ENCODE data around the gene CREB1.
"Not testable (repeated sequence)": the region's sequence is repeated elsewhere in the genome, so short reads cannot be mapped to it uniquely, and the experiment has no call there.

CREB1 gene

GRCh38 chr2:207492461-207492860 lies 37.3 kb upstream of the CREB1 start:
- H3K27ac ChIP-seq (ENCODE audit: extremely low read depth, low read depth, low read length) = no peak overlapping the region
- POLR2A ChIA-PET = interaction anchor here (0.8 kb wide), 1 partner anchor 219 kb away, joined by 3 read pairs; no protein-coding TSS in a partner anchor
- no peaks in the 10 kb centered on the region for H3K9me3 ChIP-seq (ENCODE audit: control insufficient read depth, insufficient read depth, low read depth, low read length)
- TF ChIP-seq ZNF530 (tag by site-specific recombination; IDR thresholded peaks at IDR 0.05; ENCODE audit: low read depth) = no peak
- peak; percentile 48; the same call in 1 of the 2 replicates for TF ChIP-seq ZBTB6 (tag by site-specific recombination; IDR thresholded peaks at IDR 0.05)
- TF ChIP-seq FEZF1 (tag by site-specific recombination; IDR thresholded peaks at IDR 0.05) = 0 out of 2 replicates have a peak, but pooled peaks have one; percentile 24
- 0 out of 2 replicates have a peak, but pooled peaks have one; percentile 18 for TF ChIP-seq WT1 (tag by site-specific recombination; IDR thresholded peaks at IDR 0.05)
- no peaks in the 10 kb centered on the region for H3K4me1 ChIP-seq (ENCODE audit: control insufficient read depth, insufficient read depth, low read length)
- CTCF ChIA-PET = no interaction called here
- H3K36me3 ChIP-seq (ENCODE audit: control insufficient read depth in 2 of 2, insufficient read depth in 1 of 2, low read length in 2 of 2) = no peaks in the 10 kb centered on the region
- H3K4me3 ChIP-seq (ENCODE audit: low read depth, low read length) = no peak overlapping the region

GRCh38 chr2:207494137-207494536 lies 35.6 kb upstream of the CREB1 start:
- no peak for TF ChIP-seq ZNF350 (tag by site-specific recombination; IDR thresholded peaks at IDR 0.05)
- no peak for TF ChIP-seq ZBTB10 (tag by site-specific recombination; IDR thresholded peaks at IDR 0.05)
- TF ChIP-seq PRDM10 (tag by site-specific recombination; IDR thresholded peaks at IDR 0.05) = no peak
- TF ChIP-seq KLF1 (tag by site-specific recombination; IDR thresholded peaks at IDR 0.05) = no peak
- no peak for TF ChIP-seq ZNF510 (tag by site-specific recombination; IDR thresholded peaks at IDR 0.05; ENCODE audit: insufficient replicate concordance)
- no peak for TF ChIP-seq ELK4 (IDR thresholded peaks at IDR 0.05; ENCODE audit: borderline replicate concordance, low read depth, low read length)
- no peak for TF ChIP-seq ZNF621 (tag by site-specific recombination; IDR thresholded peaks at IDR 0.05)
- TF ChIP-seq INSM2 (tag by site-specific recombination; IDR thresholded peaks at IDR 0.05) = no peak
- no peak for TF ChIP-seq ZBTB8A (tag by site-specific recombination; IDR thresholded peaks at IDR 0.05)
- no peak for TF ChIP-seq ZNF677 (tag by site-specific recombination; IDR thresholded peaks at IDR 0.05)
- TF ChIP-seq ZNF184 (tag by site-specific recombination; IDR thresholded peaks at IDR 0.05) = no peak
- no peak for TF ChIP-seq ZNF391 (tag by site-specific recombination; IDR thresholded peaks at IDR 0.05; ENCODE audit: borderline replicate concordance, low read depth)
- TF ChIP-seq ZNF529 (tag by site-specific recombination; IDR thresholded peaks at IDR 0.05; ENCODE audit: insufficient replicate concordance) = no peak
- no peak for TF ChIP-seq ZNF544 (tag by site-specific recombination; IDR thresholded peaks at IDR 0.05)
- TF ChIP-seq ZNF138 (tag by site-specific recombination; IDR thresholded peaks at IDR 0.05; ENCODE audit: borderline replicate concordance) = no peak
- no peak for TF ChIP-seq IKZF3 (tag by site-specific recombination; IDR thresholded peaks at IDR 0.05)
- no peak overlapping the region for H3K27ac ChIP-seq (ENCODE audit: extremely low read depth, low read depth, low read length)
- no peaks in the 10 kb centered on the region for H3K9me3 ChIP-seq (ENCODE audit: control insufficient read depth, insufficient read depth, low read depth, low read length)
- H3K4me3 ChIP-seq (ENCODE audit: low read depth, low read length) = no peak overlapping the region
- CTCF ChIA-PET = interaction anchor here (0.6 kb wide), 1 partner anchor 19 kb away, joined by 3 read pairs; no protein-coding TSS in a partner anchor
- H3K4me1 ChIP-seq (ENCODE audit: control insufficient read depth, insufficient read depth, low read length) = no peaks in the 10 kb centered on the region
- POLR2A ChIA-PET = no interaction called here
- no peaks in the 10 kb centered on the region for H3K36me3 ChIP-seq (ENCODE audit: control insufficient read depth in 2 of 2, insufficient read depth in 1 of 2, low read length in 2 of 2)

- H3K9me3 ChIP-seq (ENCODE audit: control insufficient read depth, insufficient read depth, low read depth, low read length); H3K27ac ChIP-seq (ENCODE audit: extremely low read depth, low read depth, low read length); H3K4me1 ChIP-seq (ENCODE audit: control insufficient read depth, insufficient read depth, low read length); H3K36me3 ChIP-seq (ENCODE audit: control insufficient read depth in 2 of 2, insufficient read depth in 1 of 2, low read length in 2 of 2); H3K4me3 ChIP-seq (ENCODE audit: low read depth, low read length); POLR2A ChIA-PET: not testable (repeated sequence)
- CTCF ChIA-PET = interaction anchor here (0.7 to 1.0 kb wide), 3 partner anchors 21 to 697 kb away, joined by 3 read pairs; no protein-coding TSS in a partner anchor
Measured at GRCh38 chr2:207496936-207497335, 32.8 kb upstream of the CREB1 start.

Measured in HEK293 (cell line).